C4-2B (cell line): ENCODE measurements around the gene CD79B.
A peak's percentile ranks its signal among the peaks of the same experiment; 100 is the strongest.
"Not testable (repeated sequence)": the region's sequence is repeated elsewhere in the genome, so short reads cannot be mapped to it uniquely, and the experiment has no call there.

ENCODE experiments used
- H3K27ac ChIP-seq: fragments of 450-650 bp; 2 replicates; pipeline ENCODE4 v1.5.1; 2017
- ZFX ChIP-seq: fragments of 450-650 bp; IDR thresholded peaks from 2 replicates; pipeline ENCODE4 v1.6.1; 2017
- TF ChIP-seq, protein P1 (sequence below): fragments of 450-650 bp; conservative IDR thresholded peaks from 2 replicates; pipeline ENCODE4 v1.5.1; 2017; ENCODE audit warnings: mild to moderate bottlenecking

The CD79B gene

DNA sequence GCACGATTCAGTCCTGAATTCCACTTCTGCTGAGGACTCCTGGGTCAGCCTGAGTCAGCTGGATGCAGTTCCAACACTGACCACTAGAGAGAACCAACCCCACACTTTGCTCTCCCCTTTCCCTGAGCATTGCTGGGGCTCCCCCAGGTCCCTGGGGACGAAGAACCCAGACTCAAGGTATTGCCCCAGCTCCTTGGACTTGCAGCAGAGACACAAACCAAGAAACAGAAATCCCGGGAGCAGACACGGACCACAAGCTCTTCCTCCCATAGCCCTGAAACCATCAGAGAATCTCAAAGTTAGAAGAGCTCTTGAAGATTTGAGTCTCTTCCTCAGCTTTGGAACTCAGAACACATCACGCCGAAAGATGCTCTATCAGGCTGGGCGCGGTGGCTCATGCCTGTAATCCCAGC is 12.8 kb downstream of the CD79B start:
- no peak for TF ChIP-seq ZFX
- TF ChIP-seq, protein P1, sequence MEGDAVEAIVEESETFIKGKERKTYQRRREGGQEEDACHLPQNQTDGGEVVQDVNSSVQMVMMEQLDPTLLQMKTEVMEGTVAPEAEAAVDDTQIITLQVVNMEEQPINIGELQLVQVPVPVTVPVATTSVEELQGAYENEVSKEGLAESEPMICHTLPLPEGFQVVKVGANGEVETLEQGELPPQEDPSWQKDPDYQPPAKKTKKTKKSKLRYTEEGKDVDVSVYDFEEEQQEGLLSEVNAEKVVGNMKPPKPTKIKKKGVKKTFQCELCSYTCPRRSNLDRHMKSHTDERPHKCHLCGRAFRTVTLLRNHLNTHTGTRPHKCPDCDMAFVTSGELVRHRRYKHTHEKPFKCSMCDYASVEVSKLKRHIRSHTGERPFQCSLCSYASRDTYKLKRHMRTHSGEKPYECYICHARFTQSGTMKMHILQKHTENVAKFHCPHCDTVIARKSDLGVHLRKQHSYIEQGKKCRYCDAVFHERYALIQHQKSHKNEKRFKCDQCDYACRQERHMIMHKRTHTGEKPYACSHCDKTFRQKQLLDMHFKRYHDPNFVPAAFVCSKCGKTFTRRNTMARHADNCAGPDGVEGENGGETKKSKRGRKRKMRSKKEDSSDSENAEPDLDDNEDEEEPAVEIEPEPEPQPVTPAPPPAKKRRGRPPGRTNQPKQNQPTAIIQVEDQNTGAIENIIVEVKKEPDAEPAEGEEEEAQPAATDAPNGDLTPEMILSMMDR = peak; percentile 92
- H3K27ac ChIP-seq = no peak overlapping the region

GRCh38 chr17:63918789-63919305 is 13.3 kb downstream of the CD79B start, which contains the start of gene GH1:
Gene GH1 (minus strand): TSS chr17:63918839. CDS start chr17:63918776, 63 bp downstream.
- H3K27ac ChIP-seq = not testable (repeated sequence)

- TF ChIP-seq, protein P1 = no peak
- no peak for TF ChIP-seq ZFX
- no peak overlapping the region for H3K27ac ChIP-seq
Measured at GRCh38 chr17:63918305-63918704, 13.8 kb downstream of the CD79B start.

DNA sequence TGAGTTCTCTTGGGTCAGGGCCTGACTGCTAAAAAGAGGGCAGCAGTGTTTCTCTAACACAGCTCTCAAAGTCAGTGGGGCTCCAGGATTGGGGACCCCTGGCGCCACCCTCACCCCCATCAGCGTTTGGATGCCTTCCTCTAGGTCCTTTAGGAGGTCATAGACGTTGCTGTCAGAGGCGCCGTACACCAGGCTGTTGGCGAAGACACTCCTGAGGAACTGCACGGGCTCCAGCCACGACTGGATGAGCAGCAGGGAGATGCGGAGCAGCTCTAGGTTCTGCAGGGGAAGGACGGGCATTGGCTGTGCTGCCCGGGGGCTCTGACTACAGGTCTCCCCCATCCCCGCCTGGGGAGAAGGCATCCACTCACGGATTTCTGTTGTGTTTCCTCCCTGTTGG is 14.5 kb downstream of the CD79B start:
- H3K27ac ChIP-seq = no peak overlapping the region
- TF ChIP-seq ZFX = no peak
- TF ChIP-seq, protein P1 = no peak

- H3K27ac ChIP-seq = not testable (repeated sequence)
Measured at GRCh38 chr17:63917206-63917605, 14.9 kb downstream of the CD79B start.

GRCh38 chr17:63916566-63917185 is 15.5 kb downstream of the CD79B start:
- H3K27ac ChIP-seq = no peak overlapping the region
- TF ChIP-seq, protein P1 = no peak
- TF ChIP-seq ZFX = no peak

- H3K27ac ChIP-seq = not testable (repeated sequence)
Measured at GRCh38 chr17:63915753-63916152, 16.4 kb downstream of the CD79B start.

- no peak for TF ChIP-seq ZFX
- TF ChIP-seq, protein P1 = no peak
- H3K27ac ChIP-seq = no peak overlapping the region
Measured at GRCh38 chr17:63914471-63914870, 17.7 kb downstream of the CD79B start.

DNA sequence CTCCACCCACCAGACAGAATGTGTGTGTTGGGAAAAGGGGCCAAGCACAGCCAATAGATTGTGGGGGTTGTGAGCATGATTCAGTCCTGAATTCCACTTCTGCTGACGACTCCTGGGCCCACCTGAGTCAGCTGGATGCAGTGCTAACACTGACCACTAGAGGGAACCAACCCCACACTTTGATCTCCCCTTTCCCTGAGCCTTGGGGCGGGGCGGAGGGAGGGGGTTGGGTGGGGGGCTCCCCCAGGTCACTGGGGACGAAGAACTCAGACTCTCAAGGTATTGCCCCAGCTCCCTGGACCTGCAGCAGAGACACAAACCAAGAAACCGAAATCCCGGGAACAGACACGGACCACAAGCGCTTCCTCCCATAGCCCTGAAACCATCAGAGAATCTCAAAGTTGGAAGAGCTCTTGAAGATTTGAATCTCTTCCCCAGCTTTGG is 20.5 kb downstream of the CD79B start:
- no peak overlapping the region for H3K27ac ChIP-seq
- TF ChIP-seq, protein P1 = peak; percentile 85
- TF ChIP-seq ZFX = no peak
